ENCODE measurements around the gene FATE1. TPM values are rescaled to one million over a fixed set of nuclear protein-coding genes. Genes with fewer than 3 reads are reported as not detected.

Gene FATE1, protein sequence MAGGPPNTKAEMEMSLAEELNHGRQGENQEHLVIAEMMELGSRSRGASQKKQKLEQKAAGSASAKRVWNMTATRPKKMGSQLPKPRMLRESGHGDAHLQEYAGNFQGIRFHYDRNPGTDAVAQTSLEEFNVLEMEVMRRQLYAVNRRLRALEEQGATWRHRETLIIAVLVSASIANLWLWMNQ
- not detected in 2 replicates for total RNA-seq

DNA sequence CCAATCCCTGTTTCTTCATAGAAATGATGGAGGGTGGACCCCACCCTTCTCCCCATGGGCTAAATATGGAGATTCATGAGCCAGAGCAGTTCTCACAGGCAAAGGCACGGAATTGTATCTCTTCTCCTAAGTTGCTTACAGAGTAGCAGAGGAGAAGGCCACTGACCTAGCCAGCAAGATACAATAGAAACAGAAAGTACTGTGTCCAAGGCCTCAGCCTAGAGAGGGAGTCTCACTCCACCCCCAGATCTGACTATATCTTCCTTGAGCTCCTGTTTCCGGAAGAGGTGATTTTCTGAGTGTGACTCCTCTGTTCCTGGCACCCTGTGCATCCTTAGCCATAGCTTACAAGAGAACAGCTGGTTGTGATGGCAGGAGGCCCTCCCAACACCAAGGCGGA is at the start of gene FATE1:
Gene FATE1 (plus strand): TSS at position 284 of the 400 bp plus-strand sequence. CDS start 85 bp downstream, at position 369.

DNA sequence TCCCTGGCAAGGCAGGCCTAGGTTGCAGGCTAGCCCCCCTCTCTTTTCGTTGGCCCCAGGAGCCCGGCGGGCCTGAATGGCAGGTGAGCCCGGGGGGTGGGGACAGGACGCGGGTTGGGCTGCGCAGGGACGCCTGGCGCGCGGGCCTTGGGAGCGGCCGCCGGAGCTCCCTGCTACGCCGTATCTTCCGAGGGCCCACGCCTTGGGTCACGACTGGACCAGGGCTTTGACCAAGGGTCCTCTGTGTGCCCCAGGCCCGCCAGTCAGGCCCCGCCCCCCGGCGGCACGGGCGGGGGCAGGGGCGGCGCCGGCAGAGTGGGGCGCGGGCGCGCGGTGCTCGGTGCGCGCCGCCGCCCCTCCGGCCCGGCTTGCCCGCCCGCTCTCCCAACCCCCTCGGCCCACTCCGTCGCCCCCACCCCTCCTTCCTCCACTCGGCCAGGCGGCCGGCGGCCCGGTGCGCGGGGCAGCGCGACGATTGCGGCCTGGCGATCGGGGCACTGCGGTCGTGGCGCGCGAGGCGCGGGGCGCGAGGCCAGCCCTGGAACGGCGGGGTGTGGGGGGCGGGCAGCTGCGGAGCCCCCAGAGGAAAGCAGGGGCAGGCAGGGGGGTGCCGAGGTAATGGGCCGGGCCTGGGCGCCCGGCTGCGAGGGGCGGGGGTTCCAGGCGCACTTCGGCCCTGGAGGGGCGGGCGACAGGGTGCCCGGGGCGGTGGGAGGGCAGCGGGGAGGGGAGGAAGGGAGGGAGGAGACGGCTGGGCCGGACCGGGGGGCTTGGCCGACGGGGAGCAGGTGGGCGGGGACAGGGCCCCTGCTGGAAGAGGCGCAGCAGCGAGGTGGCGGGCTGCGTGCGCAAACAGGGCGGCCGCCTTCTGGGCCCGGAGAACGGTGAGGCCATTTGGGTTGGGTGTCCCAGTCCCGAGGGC is 20.9 kb upstream of the FATE1 start, which contains the start of gene PRRG3:
Gene PRRG3 (plus strand): TSS at position 798 of the 922 bp plus-strand sequence. CDS start 3,357 bp downstream, outside the sequence.

DNA sequence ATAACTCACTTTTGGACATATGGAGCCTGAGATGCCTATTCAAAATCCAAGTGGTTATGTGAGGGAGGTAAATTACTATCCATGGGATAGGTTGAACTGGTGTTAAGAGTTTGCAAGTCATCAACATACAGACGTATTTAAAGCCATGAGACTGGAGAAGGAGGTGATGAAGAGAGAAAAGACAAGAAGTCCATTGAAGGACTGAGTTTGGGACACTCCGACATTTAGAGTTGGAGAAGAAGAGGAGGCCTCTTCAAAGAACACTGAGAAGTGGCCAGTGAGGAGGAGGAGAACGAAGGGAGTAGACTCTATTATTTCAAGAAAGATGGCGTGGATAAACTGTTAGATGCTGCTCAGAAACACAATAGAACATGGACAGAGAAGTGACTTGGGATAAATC is 18.6 kb downstream of the FATE1 start, which contains the start of gene CNGA2:
Gene CNGA2 (plus strand): TSS at position 301 of the 400 bp plus-strand sequence. CDS start 3,738 bp downstream, outside the sequence.

Other genes starting within 250 kb of the FATE1 start
- gene PASD1, start 152.4 kb upstream of the FATE1 start, total RNA-seq = not detected in 2 replicates
- gene PRRG3, start 20.6 kb upstream of the FATE1 start, total RNA-seq = not detected in 2 replicates
- gene CNGA2, start 18.7 kb downstream of the FATE1 start, total RNA-seq = not detected in 2 replicates
- not detected in 2 replicates for gene MAGEA4, start 196.9 kb downstream of the FATE1 start, total RNA-seq